GM19324 (cell line): Measurements from ENCODE around the gene EIF2D.

Experiments used
- ATAC-seq: cut with Tn5 transposase; IDR thresholded peaks from one replicate; pipeline ENCODE4 v1.9.1; 2021; ENCODE audit warnings: mild to moderate bottlenecking, moderate library complexity; ENCODE audit not compliant: unreplicated experiment, low FRiP score

The EIF2D gene

DNA sequence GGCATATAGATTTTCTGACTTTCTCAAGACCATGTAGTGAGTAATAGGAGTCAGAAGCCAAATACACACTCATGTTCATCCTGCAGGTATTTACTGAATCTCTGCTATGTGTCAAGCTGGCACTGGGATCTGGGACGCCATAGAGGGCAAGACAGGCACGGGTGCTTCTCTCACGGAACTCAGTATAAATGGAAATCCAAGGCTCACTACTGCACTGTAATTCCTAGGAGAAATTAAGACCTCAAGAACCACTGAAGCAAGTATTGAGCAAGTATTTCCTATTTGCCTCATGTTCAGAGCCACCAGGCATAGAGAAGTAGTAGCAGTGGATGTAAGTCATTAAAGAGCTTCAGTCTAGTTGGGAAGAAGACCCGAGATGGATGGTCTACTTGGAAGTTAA is 38.9 kb downstream of the EIF2D start:
- no peak for ATAC-seq

DNA sequence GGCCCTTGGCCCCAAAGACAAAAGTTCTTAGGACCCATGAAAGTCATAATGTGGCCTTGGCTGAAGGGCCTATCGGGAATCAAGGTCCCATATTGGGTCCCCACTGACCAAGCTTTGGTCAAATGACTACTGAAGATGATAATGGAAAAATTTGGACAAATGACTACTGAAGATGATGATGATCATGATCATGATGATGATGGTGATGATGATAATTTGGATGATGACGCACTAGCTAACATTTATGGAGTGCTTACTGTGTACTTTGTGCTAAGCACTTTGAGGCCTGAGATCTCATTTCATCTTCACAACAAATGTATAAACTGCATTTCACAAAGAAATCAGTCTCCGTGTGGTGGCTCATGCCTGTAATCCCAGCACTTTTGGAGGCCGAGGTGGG is 39.4 kb downstream of the EIF2D start:
- no peak for ATAC-seq

DNA sequence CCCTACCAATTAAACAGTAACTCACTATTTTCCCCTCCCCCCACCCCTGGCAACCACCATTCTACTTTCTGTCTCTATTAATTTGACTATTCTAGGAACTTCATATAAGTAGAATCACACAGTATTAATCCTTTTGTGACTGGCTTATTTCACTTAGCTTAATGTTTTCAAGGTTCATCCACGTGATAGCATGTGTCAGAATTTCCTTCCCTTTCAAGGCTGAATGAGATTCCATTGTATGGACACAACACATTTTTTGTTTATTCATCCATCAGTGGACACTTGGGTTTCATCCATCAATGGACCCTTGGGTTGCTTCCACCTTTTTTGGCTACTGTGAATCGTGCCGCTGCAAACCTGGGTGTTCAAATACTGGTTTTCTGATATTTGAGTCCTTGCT is 41.7 kb downstream of the EIF2D start:
- no peak for ATAC-seq

DNA sequence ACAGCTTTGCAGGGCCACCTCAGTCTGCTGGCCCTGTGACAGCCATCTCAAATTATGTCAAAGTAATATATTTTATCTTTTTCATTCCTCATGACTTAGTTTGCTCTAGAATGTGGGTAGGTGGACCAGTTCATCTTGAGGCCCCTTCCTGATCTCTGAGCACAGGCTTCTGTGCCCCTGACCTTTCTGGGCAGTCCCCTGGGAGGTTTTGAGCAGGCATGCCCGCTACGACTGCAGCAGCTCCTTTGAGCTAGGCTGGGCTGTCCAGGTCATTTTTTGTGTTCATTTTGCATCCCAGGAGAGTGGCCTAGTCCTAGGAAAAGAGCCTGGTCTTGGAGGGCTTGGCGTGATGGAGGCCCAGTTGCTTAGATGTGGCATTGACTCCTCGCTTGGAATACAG is 42.7 kb downstream of the EIF2D start:
- no peak for ATAC-seq

DNA sequence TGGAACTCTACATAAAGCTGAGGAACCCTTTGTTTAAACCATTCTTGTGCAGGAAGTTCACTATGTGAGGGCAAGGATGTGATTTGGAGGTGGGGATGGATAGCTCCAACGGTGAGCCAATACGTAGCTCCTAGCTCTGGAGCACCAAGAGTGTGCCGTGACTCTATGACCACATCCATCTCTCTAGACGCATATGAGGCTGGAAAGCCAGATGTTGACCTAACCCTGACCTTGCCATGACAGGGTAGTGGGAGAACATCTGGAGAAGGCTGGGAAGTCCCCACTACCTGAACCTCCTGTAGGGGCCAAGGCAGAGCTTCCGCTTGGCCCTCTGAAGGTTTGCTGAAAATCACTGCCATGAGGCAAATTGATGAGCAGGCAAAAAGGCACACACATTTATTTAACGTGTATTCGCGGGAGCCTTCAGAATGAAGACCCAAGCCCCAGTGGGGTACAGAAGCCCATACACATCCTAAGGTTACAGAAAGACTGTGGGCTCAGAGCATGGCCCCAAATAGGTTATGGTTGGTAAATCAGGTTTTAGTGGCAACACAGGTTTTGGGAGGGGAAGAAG is 43.4 kb downstream of the EIF2D start:
- no peak for ATAC-seq

DNA sequence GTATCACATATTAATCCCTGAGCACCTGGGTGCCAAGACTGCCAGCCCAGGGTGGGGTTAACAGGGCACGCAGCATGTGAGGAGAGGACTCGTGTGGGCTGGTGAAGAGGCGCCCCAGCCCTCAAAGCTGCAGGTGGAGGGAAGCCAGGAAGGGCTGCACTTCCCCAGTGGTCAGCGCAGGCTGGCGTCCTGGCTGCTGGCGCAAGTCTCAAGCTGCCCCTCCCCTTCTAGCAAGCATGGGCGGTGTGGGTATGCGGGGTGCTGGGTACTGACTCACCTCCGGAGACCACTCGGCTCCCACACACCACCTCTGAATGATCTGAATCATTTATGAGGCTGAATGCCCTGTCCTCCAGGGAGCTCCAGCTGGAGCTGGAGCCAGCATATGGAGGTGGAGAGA is 44.0 kb downstream of the EIF2D start:
- ATAC-seq = no peak

DNA sequence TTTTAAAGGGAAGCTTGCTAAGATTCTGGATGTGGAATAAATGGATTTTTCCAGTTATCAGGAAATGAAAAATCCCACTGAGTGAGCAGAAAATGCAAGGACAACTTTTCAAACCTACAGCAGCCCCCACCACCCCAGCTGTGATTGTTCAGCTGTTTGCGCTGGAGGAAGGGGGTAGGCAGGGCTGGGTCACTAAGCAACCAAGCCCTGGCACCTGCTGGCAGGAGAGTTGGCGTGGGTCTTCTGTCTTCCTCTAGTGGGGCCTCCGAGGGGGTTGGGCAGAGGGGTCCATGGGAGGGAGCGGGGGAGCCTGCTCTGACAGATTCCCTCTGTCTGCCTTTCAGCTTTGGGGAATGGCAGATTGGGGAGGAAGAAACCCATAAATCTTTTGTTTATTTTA is 45.3 kb downstream of the EIF2D start:
- no peak for ATAC-seq

DNA sequence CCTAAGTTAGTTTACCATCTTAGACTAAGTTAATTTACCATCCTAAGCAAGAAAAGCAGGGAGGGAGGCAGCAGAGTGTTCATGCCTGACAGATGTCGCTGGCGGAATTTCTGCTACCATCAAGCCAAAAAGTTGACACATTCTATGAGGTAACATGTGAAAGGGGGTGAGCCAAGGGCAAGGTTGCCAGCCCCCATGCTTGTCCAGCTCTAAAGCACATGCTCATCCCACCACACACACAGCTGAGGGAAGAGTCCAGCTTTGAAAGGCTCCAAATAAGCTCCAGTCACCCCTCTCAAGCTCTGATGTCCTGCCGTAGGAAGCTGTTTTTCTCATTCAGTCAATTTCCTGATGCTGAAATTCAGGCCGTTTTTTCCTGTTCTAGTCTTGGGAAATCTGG is 46.3 kb downstream of the EIF2D start:
- ATAC-seq = no peak

DNA sequence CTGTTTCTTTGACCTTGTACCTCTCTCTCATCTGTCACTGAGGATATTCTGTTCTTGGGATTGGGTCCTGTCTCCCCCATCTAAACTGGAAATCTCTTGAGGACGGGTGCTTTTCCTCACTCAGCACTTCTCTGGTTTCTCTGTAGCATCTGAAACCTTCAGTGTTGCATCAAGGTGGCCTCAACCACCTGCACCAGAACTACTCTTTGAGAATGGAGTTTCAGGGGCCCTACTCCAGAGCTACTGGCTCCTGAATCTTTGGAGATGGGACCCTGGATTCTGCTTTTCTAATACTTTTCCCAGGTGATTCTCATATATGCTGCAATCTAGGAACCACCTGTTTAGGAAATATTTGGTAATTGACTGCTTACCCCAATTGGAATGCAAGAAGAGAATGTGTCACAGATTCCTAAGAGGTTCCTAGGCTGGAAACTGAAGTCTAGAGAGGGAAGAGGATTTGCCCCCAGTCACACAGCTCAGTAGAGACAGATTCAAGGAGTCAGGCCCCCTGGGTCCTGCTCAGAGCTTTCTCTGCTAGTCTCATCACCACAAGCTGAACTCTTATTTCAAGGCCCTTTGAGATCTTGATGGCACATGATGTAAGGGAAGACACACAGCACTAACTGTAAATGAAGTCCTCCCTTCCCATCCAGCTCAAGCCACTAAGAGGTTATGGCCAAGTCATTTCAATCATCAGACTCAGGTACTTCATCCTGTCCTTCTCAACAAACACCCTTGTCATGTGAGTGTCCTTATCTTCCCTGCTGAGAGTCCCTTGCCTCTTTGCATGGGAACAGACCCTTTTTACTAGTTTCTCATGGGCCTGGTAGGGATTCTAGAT is 48.7 kb downstream of the EIF2D start:
- no peak for ATAC-seq

DNA sequence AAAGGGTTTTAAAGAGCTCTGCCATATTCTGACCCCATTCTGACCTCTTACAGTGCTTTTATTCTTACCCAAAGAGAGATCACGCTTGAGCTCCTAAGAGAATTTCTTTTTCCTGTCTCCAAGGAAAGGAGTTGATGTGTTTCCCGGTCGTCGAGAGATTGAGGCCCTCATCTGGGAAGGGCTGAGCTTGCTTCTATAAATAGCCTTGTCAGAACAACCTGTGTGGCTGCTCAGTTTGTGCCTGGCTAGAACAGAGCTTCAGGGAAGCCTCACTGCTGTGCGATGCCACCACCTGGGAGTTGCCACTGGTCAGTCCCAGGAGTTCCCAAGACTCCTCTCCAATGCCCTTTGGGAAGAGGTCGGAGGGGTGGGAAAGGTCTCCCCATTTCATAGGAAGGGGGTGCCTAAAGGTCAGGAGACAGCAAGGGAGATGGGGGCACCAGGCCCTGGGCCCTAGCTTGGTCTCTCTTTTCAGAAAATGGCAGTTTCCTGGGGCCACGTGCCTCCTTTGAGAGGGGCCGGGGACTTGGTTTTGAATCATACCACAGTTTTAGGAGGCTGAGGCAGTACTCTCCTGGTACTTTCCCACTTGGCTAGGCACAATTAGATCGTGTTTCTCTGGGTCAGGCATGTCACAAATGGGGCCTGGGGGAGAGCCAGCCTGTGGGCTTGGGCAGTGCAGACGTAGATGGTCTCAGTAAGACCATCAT is 52.1 kb downstream of the EIF2D start:
- ATAC-seq = no peak

DNA sequence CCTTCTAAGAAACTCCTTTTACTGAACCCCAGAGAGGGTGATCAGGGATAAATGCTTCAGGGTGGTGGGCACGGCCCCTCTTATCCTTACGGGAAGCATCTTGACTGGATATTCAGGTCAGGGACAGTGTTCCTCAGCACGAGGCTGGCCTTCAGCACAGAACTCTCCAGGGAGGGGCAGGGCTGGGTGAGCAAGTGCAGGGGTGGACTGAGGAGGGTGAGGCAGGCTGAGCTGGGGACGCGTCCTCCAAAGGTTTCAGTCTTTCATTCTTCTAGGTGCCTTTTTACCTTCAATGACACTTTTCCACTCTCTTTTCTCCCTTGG is 52.6 kb downstream of the EIF2D start:
- ATAC-seq = no peak

DNA sequence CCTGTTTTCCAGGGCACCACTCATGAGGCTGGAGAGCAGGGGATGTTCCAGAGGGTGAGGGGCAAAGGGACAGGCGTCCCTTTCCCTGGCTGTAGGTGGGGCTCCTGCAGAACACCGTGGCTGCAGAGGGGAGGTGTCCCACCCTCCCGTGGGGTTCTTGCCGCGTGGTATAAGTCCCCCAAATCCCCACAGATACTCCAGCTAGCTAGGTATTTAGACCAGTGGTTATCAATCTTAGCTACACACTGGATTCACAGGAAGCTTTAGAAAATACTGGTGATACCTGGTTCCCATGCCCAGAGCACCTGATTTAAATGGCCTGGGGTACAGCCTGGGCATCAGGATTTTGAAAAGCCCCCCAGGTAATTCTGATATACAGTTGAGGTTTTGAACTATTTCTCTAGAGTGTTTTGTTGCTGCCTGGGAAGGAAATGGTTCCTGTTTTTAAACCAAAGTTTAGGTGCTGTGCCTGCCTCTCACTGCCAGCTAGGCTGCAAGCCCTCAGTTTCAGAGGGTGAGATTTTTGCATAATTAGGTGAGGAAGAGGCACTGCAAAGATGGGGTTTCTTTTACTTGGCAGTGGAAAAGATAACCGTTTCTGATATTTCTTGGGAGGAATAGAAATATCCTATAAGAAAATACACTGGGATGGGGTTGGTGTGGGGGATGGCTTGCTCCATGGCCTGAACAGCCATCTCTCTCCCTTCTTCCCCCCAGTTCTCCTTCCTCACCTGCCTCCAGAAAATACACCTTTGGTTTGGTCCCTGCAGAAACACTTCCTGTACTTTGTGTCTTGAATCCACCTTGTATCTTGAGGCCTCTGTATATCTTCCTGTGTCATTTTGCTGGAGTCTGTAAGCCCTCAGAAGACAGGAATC is 53.2 kb downstream of the EIF2D start:
- no peak for ATAC-seq

DNA sequence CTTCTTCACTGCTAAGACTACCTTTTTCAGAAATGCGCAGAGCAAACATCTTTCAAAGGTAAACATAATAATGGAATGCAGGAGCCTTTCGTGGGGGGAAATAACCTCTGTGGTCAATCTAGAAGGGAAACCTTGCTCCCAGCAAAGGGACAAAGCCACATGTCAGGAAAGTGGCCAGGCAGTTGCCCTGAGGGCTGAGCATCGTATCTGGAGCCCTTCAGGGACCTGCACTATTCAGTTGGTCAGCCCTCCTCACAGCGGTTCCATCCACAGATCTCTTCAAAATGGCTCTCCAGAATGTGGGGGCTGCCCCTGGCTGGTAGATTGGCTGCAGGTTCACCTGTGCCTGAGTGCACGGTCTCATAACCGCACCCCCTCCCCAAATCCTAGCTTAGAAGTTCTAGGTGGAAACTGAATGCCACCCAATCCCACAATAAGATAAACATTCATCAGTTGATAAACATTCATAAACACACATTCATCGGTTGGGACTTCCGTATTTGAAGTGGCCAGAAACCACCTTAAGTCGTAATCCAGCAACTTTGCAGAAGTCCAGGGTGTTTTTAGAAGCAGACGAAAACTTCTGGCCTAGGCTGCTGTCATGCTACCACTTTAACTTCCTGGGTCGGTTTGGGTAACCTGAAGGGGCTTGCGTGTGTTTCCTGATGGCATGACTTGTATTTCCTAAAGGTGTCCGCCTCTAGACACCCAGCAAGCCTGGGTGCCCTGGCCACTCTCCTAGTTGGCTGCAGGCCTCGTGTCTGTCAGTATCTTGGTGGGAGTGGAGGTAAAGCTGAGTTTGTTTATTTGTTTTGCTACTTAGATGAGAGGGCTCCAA is 54.4 kb downstream of the EIF2D start:
- ATAC-seq = no peak

DNA sequence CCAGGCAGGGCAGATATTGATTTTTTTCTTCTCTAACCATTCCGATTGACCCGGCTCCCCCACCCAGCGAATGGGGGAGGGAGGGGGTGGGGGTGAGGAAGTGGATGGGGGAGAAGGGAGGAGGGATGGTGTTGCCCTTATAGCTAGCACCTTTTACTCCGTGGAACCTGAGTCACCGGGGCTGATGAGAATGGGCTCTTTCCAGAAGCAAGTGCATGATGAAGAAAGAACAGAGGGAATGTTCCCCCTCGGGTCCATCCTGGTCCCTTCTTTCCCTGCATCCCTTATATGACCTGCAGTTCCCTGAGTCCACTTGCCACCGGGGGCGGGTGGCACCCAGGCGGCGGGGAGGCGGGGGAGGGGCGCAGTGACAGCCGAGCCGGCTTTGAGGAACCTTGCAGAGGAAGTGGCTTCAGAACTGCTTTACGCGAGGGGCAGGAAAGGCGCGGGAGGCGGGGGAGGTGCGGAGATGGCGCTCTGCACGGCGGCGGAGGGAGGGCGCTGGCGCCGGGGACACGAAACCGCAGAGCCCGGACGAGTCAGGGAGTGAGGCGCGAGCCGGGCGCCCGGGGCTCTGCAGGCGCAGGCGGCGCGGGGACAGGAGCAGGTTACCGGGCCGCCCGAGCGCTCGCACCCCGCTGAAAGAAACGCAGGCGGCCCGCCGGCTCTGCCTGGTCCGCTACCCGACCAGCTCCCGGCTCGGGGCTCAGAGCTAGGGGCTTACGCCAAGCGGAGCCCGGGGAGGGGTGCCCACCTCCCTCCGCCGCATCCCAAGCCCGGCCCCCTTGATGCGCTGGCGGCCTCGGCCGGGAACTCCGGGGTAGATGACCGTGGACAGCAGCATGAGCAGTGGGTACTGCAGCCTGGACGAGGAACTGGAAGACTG is 55.3 kb downstream of the EIF2D start:
- ATAC-seq = peak; percentile 53

DNA sequence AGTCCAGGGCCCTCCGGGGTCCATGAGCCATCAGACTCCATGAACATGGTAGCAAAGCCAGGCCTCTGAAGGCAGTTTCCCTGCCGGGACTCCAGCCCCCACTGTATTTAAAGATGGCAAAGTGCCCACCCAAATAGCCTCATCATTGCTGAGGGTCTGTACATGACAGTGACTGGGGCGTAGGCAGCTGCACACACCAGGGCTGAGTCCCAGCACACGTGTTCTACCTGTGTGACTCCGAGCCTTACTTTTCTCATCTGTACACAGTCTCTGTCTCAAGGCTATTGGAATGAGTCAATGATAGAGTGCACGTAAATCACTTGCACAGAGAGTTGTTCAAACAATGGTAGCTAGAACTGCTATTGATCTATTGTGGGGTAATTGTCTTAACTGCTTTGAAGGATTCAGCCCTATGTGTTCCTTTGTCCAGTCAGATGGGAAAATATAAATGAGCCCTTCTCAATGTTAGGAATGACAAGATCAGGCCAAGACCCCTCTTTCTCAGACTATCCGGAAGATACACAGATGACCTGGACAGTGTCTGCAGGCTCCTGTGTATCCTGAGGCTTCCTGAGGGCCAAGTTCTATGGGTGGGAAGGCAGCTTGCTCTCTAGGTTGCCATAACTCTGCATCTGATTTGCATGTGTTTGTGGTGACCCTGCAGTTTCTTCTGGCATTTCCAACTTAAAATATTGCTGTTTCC is 56.1 kb downstream of the EIF2D start:
- no peak for ATAC-seq

DNA sequence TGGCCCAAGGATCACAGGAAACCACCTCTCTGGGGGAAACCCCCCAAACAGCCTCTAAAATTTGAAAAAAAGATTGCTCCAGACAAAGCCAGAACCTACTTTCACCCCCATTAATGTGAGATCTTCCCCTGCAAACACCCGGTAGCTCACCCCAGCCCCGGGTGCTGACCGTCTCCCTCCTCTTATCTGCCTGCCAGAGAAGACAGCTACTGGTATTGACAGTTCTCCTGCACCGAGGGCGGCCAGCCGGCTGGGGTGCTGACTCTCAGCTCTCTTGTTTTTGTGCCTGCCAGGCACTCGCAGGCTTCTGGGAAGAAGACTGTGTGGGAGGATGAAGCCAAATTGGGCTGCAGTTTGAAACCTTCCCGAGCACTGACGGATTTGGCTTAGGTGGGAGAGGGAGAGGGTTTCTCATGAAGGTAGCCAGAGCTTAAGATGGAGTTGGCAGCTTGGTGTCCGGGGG is 56.8 kb downstream of the EIF2D start:
- ATAC-seq = no peak

DNA sequence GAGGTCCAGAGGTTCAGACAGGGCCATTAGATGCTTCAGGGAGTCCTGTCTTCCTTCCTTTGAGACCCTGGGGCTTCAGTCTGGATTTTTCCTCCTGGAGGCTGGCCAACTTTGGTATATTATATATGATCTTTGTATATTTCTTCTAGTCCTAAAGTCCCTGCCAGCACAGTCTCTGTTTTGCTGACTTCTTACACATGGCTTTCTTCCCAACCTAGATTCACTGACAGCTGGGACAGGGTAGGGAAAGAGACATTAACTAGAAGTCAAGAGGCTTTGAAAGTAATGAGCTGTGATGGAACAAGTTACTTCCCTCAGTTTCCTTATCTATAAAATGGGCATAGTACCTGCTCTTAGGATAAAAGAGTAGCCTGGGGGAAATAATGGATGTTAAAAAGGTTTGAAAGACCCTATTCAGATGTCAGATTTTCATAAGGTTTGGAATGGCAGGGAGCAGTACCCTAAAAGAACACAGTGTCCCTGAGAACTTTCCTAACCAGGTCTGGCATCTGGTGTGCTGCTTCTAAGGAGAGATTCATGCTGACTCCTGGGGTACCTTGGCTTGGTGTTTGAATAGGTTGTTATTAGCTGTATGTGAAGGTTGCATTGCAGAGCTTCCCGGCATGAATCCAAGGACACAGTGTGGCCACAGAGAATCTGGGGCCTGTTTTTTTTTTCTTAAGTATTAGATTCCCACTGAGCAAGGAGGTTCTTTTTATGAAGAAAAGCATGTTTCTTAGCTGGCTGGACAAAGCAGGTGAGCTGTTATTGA is 57.4 kb downstream of the EIF2D start:
- ATAC-seq = no peak

DNA sequence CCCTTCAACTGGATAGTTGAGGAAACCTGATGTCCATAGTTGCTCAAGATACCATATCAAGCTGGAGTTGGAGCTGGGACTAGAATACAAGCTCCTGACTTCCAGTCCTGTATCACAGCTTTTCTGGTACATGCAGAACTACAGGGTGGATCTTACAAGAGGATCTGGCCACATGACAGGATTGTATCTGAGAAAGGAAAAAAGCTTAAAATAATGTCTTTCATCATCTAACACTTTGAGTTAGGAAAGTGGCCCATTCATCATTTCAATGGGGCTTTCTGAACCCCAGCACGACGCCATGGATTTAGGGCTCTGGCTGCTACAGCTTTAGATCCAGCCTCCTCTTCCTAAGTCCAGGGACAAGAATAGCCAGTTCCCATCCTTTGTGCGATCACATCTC is 58.1 kb downstream of the EIF2D start:
- no peak for ATAC-seq
